ENCODE data around the gene ATP6V0E2.

Gene ATP6V0E2

GRCh38 chr7:149838224-149838991 lies 35.4 kb upstream of the ATP6V0E2 start, which contains the start of gene ZNF862:
TSS of gene ZNF862 (plus strand) at chr7:149838375. CDS start at chr7:149838612, 237 bp downstream.
- in situ Hi-C loops (cut with MboI; ENCODE audit: low sequenced_read_pairs), result no loop called here

DNA sequence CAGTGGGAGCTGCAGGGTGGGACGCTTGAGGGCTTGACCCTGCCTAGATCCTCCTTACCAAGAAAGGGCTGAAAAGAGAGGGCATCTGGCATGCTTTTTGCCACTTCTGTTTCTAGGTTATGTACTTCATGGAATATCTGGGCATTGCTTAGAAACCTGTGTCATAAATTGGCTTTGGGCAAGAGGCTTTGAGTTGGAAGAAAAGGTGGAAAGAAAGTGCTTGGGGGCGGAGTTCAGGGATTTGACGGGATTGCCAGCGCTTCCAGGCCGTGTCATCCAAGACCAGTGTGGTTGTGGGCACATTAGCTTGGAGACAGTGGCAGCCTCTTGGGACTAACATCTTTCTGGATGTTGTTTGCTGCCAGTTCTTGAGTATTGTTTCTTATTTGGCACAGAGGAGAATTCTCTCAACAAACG lies 34.8 kb upstream of the ATP6V0E2 start:
- in situ Hi-C loops (cut with MboI; ENCODE audit: low sequenced_read_pairs), result no loop called here

DNA sequence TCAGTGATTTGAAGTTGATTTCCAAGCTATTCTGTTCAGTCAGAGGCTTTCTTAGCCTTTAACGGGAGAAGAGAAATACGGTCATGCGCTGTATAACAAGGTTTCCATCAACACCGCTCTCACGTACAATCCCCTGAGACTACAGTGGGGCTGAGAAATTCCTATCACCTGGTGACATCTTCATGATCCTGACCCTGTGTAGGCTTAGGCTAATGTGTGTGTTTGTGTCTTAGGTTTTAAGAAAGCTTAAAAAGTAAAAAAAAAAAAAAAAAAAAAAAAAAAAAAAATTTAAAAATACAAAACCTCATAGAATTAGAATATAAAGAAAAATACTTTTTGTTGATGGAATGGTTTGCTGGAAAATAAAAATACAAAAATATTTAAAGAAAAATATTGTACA lies 33.8 kb upstream of the ATP6V0E2 start:
- in situ Hi-C loops (cut with MboI; ENCODE audit: low sequenced_read_pairs), result no loop called here

DNA sequence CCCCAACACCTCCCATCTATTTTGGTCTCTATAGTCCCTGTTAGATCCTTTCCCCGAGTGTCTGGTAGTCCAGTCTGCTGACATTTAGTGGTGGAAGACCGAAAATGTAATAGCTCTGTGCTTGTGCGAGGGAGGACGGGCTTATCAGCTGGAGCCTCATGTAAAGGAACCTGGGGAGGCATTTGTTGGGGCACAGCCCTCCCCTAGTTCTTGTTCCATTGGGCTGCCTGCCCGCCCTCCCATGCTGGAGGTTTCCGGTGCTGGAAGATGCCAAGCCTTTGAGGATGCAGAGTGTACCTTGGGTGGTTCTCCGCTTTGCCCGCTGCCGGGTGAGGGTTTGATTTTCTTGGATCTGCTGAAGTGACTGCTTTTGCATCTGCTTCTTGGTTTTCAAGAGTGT lies 30.2 kb upstream of the ATP6V0E2 start:
- in situ Hi-C loops (cut with MboI; ENCODE audit: low sequenced_read_pairs), result no loop called here

DNA sequence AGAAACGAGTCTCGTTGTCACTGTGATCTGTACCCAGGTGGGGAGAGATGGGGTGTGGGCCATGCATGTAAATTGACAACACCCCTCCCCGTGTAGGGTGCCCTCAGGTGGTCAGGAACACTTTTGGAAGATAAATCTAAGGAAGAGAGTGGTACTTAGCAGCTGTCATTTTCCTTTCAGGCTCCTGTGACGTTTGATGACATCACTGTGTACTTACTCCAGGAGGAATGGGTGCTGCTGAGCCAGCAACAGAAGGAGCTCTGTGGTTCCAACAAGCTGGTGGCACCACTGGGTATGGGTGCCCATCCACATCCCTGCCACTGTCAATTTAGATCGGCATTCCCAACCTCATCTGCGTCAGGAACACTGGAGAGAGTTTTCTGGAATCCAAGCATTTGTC lies 29.3 kb upstream of the ATP6V0E2 start:
- in situ Hi-C loops (cut with MboI; ENCODE audit: low sequenced_read_pairs), result no loop called here

GRCh38 chr7:149845257-149845980 lies 28.4 kb upstream of the ATP6V0E2 start:
- in situ Hi-C loops (cut with MboI; ENCODE audit: low sequenced_read_pairs), result no loop called here

DNA sequence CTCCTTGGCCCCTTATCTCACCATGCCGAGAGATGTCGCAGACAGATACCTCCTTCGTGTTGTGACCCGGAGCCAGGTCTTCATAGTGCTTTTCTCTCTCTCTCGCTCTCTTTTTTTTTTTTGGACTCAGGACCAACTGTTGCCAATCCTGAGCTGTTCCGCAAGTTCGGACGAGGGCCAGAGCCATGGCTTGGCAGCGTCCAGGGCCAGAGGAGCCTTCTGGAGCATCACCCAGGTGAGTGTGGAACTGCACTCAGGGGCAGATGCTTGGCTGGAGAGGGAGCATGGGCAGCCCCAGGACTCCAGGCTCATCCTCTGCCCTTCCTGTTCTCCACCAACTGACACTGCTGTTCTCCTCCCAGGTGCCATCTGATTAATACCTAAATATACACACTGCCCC lies 27.7 kb upstream of the ATP6V0E2 start:
- in situ Hi-C loops (cut with MboI; ENCODE audit: low sequenced_read_pairs), result no loop called here

- in situ Hi-C loops (cut with MboI; ENCODE audit: low sequenced_read_pairs), result no loop called here
Observed at GRCh38 chr7:149846436-149847046, 27.2 kb upstream of the ATP6V0E2 start.

GRCh38 chr7:149849174-149849573 lies 24.6 kb upstream of the ATP6V0E2 start:
- in situ Hi-C loops (cut with MboI; ENCODE audit: low sequenced_read_pairs), result no loop called here

GRCh38 chr7:149850007-149850594 lies 23.7 kb upstream of the ATP6V0E2 start:
- in situ Hi-C loops (cut with MboI; ENCODE audit: low sequenced_read_pairs), result no loop called here

- in situ Hi-C loops (cut with MboI; ENCODE audit: low sequenced_read_pairs), result no loop called here
Observed at GRCh38 chr7:149850716-149851115, 23.1 kb upstream of the ATP6V0E2 start.

GRCh38 chr7:149851449-149851848 lies 22.3 kb upstream of the ATP6V0E2 start:
- in situ Hi-C loops (cut with MboI; ENCODE audit: low sequenced_read_pairs), result no loop called here

- in situ Hi-C loops (cut with MboI; ENCODE audit: low sequenced_read_pairs), result no loop called here
Observed at GRCh38 chr7:149853157-149853556, 20.6 kb upstream of the ATP6V0E2 start.

DNA sequence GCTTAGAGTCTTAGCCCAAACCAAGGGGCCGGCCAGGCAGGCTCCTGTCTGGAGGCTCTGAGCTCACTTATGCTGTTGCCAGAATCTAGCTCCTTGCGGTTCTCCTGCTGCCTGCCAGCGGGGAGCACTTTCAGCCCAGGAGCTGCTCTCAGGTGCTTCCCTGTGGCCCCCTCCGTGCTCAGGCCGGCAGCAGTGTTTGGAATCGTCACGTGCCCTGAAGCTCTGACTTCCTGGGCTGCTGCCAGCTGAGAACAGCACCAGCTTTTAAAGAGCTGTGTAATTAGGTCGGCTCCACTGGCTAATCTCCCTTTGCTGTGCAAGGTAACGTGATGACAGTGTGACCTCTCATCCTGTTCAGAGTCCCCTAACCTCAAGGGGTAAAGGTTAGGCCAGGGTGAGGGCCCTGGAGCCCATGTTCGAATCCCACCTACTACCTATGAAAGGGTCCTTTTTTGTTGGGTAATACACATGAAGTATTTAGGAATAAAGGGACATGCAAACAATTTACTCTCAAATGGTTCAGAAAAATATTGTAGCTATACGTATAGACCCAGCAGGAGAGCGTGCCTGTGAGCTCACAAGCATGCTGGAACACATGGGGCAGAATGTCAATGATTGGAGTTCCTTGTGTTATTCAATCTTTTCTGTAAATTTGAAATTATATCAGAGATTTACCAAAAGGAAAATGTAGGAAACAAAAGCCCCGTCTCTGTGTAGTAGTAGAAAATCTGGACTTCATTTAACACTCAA lies 19.0 kb upstream of the ATP6V0E2 start:
- in situ Hi-C loops (cut with MboI; ENCODE audit: low sequenced_read_pairs), result no loop called here

GRCh38 chr7:149855361-149856305 lies 18.1 kb upstream of the ATP6V0E2 start:
- in situ Hi-C loops (cut with MboI; ENCODE audit: low sequenced_read_pairs), result no loop called here

DNA sequence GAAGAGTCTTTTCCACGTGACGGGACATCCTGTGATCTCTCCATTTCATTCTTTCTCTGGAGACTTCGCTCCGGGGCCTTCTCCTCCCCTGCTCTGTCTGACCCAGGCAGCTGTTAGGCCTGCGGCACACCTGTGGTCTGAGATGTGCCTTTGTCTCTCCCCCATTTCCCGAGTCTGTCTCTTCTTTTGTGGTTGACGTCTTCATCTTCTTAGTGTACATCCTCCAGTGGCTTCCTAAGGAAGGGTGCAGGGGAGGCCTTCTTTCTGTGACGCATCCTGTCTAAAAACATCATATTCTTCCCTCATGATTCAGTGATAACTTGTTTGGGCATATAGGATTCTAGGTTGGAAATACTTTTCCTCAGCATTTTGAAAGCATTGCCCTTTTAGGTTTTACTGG lies 17.2 kb upstream of the ATP6V0E2 start:
- in situ Hi-C loops (cut with MboI; ENCODE audit: low sequenced_read_pairs), result no loop called here

DNA sequence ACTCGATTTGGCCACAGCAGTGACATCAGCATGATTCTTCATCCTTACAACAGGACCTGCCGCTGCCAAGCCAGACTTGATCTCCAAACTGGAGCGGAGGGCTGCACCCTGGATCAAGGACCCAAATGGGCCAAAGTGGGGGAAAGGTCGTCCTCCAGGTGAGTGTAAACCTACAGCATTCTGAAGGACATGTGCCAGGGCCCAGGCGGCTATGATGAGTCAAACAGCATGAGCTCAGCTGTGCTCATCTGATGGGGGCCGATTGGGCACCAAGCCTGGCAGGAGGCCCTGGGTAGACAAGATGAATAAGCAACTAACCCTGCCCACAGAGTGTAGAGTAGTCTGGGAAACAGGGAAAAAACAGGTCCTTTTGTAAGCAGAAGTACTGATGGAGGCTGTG lies 14.4 kb upstream of the ATP6V0E2 start:
- in situ Hi-C loops (cut with MboI; ENCODE audit: low sequenced_read_pairs), result no loop called here

DNA sequence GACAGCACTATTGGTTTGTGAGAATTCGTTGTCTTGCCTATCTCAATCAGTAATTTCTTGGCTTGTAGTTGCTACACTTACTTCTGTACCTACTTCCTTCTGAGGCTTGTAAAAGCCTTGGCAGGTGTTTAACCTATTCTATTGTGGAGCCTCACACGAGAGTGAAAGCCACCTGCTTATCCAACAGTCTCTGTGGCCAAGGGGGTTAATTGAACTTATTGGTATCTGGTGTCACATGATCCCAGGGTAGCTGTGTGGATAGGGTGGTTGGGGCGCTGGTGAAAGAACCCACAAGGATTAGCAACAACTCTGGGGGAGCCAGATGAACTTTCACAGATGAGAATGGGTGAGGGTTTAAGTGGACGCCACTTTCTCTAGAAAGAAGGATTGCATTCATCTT lies 13.9 kb upstream of the ATP6V0E2 start:
- in situ Hi-C loops (cut with MboI; ENCODE audit: low sequenced_read_pairs), result no loop called here

DNA sequence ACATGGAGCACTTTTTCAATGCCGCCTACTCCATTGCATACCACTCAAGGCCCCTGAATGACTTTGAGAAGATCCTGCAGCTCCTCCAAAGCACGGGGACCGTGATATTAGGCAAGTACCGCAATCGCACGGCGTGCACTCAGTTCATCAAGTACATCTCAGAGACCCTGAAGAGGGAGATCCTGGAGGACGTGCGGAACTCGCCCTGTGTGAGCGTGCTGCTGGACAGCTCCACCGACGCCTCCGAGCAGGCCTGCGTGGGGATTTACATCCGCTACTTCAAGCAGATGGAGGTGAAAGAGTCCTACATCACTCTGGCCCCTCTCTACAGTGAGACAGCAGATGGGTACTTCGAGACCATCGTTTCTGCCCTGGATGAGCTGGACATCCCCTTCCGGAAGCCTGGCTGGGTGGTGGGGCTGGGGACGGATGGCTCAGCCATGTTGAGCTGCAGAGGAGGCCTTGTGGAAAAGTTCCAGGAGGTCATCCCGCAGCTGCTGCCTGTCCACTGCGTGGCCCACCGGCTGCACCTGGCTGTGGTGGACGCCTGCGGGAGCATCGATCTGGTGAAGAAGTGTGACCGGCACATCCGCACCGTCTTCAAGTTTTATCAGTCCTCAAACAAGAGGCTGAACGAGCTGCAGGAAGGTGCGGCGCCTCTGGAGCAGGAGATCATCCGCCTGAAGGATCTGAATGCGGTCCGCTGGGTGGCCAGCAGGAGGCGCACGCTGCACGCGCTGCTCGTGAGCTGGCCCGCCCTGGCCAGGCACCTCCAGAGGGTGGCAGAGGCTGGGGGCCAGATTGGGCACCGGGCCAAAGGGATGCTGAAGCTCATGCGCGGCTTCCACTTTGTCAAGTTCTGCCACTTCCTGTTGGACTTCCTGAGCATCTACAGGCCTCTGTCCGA lies 12.7 kb upstream of the ATP6V0E2 start:
- in situ Hi-C loops (cut with MboI; ENCODE audit: low sequenced_read_pairs), result no loop called here

Measured in HL-60/S4 treated with retinoic acid at 250 ng/mL for 4 days and 3 days (cell line).